ENCODE results near the gene MICAL3.
"Not testable (repeated sequence)": the region's sequence is repeated elsewhere in the genome, so short reads cannot be mapped to it uniquely, and the experiment has no call there.

The MICAL3 gene

GRCh38 chr22:17994424-17995108, 29.8 kb downstream of the MICAL3 start:
- no peak for DNase-seq

GRCh38 chr22:17992976-17993375, 31.4 kb downstream of the MICAL3 start:
- DNase-seq, result not testable (repeated sequence)

- not testable (repeated sequence) for DNase-seq
Observed at GRCh38 chr22:17991992-17992391, 32.4 kb downstream of the MICAL3 start.

- no peak for DNase-seq
Observed at GRCh38 chr22:17990942-17991341, 33.4 kb downstream of the MICAL3 start.

GRCh38 chr22:17990147-17990546, 34.2 kb downstream of the MICAL3 start:
- DNase-seq, result peak; percentile 46

GRCh38 chr22:17988800-17989513, 35.4 kb downstream of the MICAL3 start:
- DNase-seq, result no peak

GRCh38 chr22:17985606-17986005, 38.8 kb downstream of the MICAL3 start:
- DNase-seq, result no peak

- not testable (repeated sequence) for DNase-seq
Observed at GRCh38 chr22:17985071-17985470, 39.3 kb downstream of the MICAL3 start.

- no peak for DNase-seq
Observed at GRCh38 chr22:17984114-17984513, 40.2 kb downstream of the MICAL3 start.

- DNase-seq, result peak; percentile 33
Observed at GRCh38 chr22:17982572-17983141, 41.7 kb downstream of the MICAL3 start.

- DNase-seq, result no peak
Observed at GRCh38 chr22:17981497-17981896, 42.9 kb downstream of the MICAL3 start.

GRCh38 chr22:17980638-17981051, 43.7 kb downstream of the MICAL3 start:
- no peak for DNase-seq

- no peak for DNase-seq
Observed at GRCh38 chr22:17980015-17980590, 44.3 kb downstream of the MICAL3 start.

GRCh38 chr22:17978027-17978426, 46.3 kb downstream of the MICAL3 start:
- DNase-seq, result no peak

- no peak for DNase-seq
Observed at GRCh38 chr22:17977371-17977770, 47.0 kb downstream of the MICAL3 start.

- DNase-seq, result no peak
Observed at GRCh38 chr22:17976121-17976520, 48.2 kb downstream of the MICAL3 start.

- DNase-seq, result no peak
Observed at GRCh38 chr22:17974703-17975372, 49.5 kb downstream of the MICAL3 start.

- DNase-seq, result peak; percentile 29
Observed at GRCh38 chr22:17974087-17974486, 50.3 kb downstream of the MICAL3 start.

GRCh38 chr22:17973217-17973616, 51.1 kb downstream of the MICAL3 start:
- no peak for DNase-seq

GRCh38 chr22:17972385-17973191, 51.8 kb downstream of the MICAL3 start:
- peak; percentile 91 for DNase-seq

- no peak for DNase-seq
Observed at GRCh38 chr22:17971711-17972110, 52.6 kb downstream of the MICAL3 start.

GRCh38 chr22:17970201-17970708, 54.1 kb downstream of the MICAL3 start:
- peak; percentile 66 for DNase-seq

Data from EL (cell line).